GM21367 (cell line): Measurements from ENCODE around the gene DMD.
A peak's percentile ranks its signal among the peaks of the same experiment; 100 is the strongest.

ENCODE experiments used
- ATAC-seq: cut with Tn5 transposase; IDR thresholded peaks from one replicate; pipeline ENCODE4 v1.9.1; 2021; ENCODE audit not compliant: unreplicated experiment

The DMD gene

GRCh38 chrX:31092476-31092875, 2118.9 kb downstream of the DMD start:
- ATAC-seq = no peak

- ATAC-seq = no peak
These were observed 2119.5 kb downstream of the DMD start for GRCh38 chrX:31091819-31092218.

- ATAC-seq = no peak
These were observed 2136.8 kb downstream of the DMD start for GRCh38 chrX:31074522-31074921.

GRCh38 chrX:31071725-31072124, 2139.6 kb downstream of the DMD start, which contains the start of gene FTHL17:
Gene FTHL17 (minus strand): TSS chrX:31072041. CDS start chrX:31071953, 88 bp downstream.
- ATAC-seq = no peak

GRCh38 chrX:31071262-31071661, 2140.1 kb downstream of the DMD start:
- ATAC-seq = no peak

- ATAC-seq = peak; percentile 69
These were observed 2141.3 kb downstream of the DMD start for GRCh38 chrX:31070057-31070468.
